ENCODE measurements around the gene KCTD12.

GRCh38 chr13:76853481-76853880 lies 32.7 kb downstream of the KCTD12 start:
- TF ChIP-seq, protein P1, sequence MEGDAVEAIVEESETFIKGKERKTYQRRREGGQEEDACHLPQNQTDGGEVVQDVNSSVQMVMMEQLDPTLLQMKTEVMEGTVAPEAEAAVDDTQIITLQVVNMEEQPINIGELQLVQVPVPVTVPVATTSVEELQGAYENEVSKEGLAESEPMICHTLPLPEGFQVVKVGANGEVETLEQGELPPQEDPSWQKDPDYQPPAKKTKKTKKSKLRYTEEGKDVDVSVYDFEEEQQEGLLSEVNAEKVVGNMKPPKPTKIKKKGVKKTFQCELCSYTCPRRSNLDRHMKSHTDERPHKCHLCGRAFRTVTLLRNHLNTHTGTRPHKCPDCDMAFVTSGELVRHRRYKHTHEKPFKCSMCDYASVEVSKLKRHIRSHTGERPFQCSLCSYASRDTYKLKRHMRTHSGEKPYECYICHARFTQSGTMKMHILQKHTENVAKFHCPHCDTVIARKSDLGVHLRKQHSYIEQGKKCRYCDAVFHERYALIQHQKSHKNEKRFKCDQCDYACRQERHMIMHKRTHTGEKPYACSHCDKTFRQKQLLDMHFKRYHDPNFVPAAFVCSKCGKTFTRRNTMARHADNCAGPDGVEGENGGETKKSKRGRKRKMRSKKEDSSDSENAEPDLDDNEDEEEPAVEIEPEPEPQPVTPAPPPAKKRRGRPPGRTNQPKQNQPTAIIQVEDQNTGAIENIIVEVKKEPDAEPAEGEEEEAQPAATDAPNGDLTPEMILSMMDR (IDR thresholded peaks at IDR 0.05): no peak
- TF ChIP-seq POLR2A (IDR thresholded peaks at IDR 0.05): no peak
- TF ChIP-seq POLR2AphosphoS5 (IDR thresholded peaks at IDR 0.05): no peak
